Kidney (tissue), 14 donors: ENCODE results near the gene ITPR1. TPM values are rescaled to one million over a fixed set of nuclear protein-coding genes. Genes with fewer than 3 reads are reported as not detected.

Source experiments
- DNase-seq, 5 donors: peaks; one replicate each; pipeline ENCODE4 v3.0.0-alpha.2; 2013 to 2020
- FAIRE-seq: peaks from 2 replicates; lab custom pipeline; 2012; peaks lifted over from hg19 to GRCh38; lab: Jason Lieb, UNC
- H3K27ac ChIP-seq, 2 donors: one replicate each; pipeline ENCODE4 v1.7.0; 2013; ENCODE audit warnings: low read depth in 2 of 2, low read length in 2 of 2, inconsistent platforms in 1 of 2
- H3K27me3 ChIP-seq: one replicate; pipeline ENCODE4 v1.7.1; 2013; ENCODE audit warnings: low read length, inconsistent platforms; ENCODE audit not compliant: control insufficient read depth, insufficient read depth
- H3K36me3 ChIP-seq, 3 donors: one replicate each; pipeline versions ENCODE4 v1.7.0 to v1.7.1; 2013; ENCODE audit warnings: low read length in 3 of 3, control low read depth in 1 of 3, inconsistent platforms in 1 of 3; ENCODE audit not compliant: insufficient read depth in 3 of 3, control insufficient read depth in 2 of 3
- H3K4me1 ChIP-seq, 3 donors: one replicate each; pipeline versions ENCODE4 v1.7.0 to v1.7.1; 2013; ENCODE audit warnings: low read length in 3 of 3, inconsistent platforms in 1 of 3, low read depth in 1 of 3; ENCODE audit not compliant: control insufficient read depth in 2 of 3, insufficient read depth in 2 of 3
- H3K4me3 ChIP-seq, 3 donors: one replicate each; pipeline versions ENCODE4 v1.7.0 to v1.8.1; 2013; ENCODE audit warnings: low read length in 3 of 3, control low read depth in 1 of 3, inconsistent platforms in 1 of 3
- H3K9ac ChIP-seq, 3 donors: one replicate each; pipeline versions ENCODE4 v1.7.0 to v1.7.1; 2013; ENCODE audit warnings: low read length in 3 of 3, control low read depth in 1 of 3, inconsistent platforms in 1 of 3
- H3K9me3 ChIP-seq, 3 donors: one replicate each; pipeline versions ENCODE4 v1.7.0 to v1.7.1; 2013; ENCODE audit warnings: low read length in 3 of 3, control low read depth in 1 of 3, inconsistent platforms in 1 of 3; ENCODE audit not compliant: control insufficient read depth in 2 of 3, insufficient read depth in 1 of 3
- intact Hi-C: fragments of 100-400 bp; cut with DNase I; formaldehyde crosslinking; loops from one replicate; pipeline ENCODE4 v1.11.1; 2022
- polyA plus RNA-seq: library from polyadenylated mRNA; stranded (reverse); fragments of 350-450 nt; fragmentation: Illumina TruSeq; extraction: RNeasy Lipid Tissue Mini Kit (QIAGEN cat#74804); gene quantifications from one replicate; pipeline ENCODE4 v1.2.3, GENCODE V29; 2014; ENCODE audit warnings: low read depth, low replicate concordance; ENCODE audit not compliant: insufficient read depth
- total RNA-seq: library from RNA; stranded (reverse); fragmentation: NEBNext Ultra II Directional; extraction: Animal tissue kit (Norgen Biotek cat#: 25700); gene quantifications from one replicate; pipeline ENCODE4 v1.2.1, GENCODE V29; 2021
- TF ChIP-seq, protein P1 (sequence below): IDR thresholded peaks from 3 replicates; pipeline ENCODE4 v1.5.1; 2012; ENCODE audit warnings: mild to moderate bottlenecking, moderate library complexity, borderline replicate concordance; ENCODE audit not compliant: insufficient read depth; ENCODE audit errors: extremely low read depth
- donor health status: control.
- donor health status: control.
- donor health status: control.
- donor health status: control.
- donor health status: control.
- donor health status: DM: yes; HTN: yes; CAD: no.
- donor health status: Normal renal cell carcinoma (clear cell type).

Gene ITPR1
- total and polyA plus RNA-seq, 2 donors from 2014 or later, result 30.2 to 81.2 TPM

DNA sequence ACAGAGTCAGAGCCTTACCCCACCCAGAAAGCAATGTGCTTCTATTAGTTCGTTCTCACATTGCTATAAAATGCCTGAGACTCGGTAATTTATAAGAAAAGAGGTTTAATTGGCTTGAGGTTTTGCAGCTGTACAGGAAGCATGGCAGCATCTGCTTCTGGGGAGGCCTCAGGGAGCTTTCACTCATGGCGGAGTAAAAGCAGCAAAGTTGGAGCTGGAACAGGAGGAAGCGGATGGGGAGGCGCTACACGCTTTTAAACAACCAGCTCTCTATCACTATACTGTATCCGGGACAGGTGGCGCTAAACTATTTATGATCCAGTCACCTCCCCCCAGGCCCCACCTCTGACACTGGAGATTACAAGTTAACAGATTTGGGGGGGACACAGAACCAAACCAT, 309.8 kb downstream of the ITPR1 start:
- TF ChIP-seq, protein P1, sequence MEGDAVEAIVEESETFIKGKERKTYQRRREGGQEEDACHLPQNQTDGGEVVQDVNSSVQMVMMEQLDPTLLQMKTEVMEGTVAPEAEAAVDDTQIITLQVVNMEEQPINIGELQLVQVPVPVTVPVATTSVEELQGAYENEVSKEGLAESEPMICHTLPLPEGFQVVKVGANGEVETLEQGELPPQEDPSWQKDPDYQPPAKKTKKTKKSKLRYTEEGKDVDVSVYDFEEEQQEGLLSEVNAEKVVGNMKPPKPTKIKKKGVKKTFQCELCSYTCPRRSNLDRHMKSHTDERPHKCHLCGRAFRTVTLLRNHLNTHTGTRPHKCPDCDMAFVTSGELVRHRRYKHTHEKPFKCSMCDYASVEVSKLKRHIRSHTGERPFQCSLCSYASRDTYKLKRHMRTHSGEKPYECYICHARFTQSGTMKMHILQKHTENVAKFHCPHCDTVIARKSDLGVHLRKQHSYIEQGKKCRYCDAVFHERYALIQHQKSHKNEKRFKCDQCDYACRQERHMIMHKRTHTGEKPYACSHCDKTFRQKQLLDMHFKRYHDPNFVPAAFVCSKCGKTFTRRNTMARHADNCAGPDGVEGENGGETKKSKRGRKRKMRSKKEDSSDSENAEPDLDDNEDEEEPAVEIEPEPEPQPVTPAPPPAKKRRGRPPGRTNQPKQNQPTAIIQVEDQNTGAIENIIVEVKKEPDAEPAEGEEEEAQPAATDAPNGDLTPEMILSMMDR, result no peak
- intact Hi-C loops, result no loop called here
- Histone ChIP-seq H3K27ac (no peak overlapping the region), H3K4me3 (no peak overlapping the region), H3K9ac (no peak overlapping the region), H3K4me1 (peaks cover 0 to 7% (median 3%) of the 10 kb centered on the region in 3 donors), H3K36me3 (peaks cover 0 to 7% (median 7%) of the 10 kb centered on the region in 3 donors), H3K27me3 (no peaks in the 10 kb centered on the region), H3K9me3 (no peaks in the 10 kb centered on the region)
- FAIRE-seq, result no peak
- DNase-seq, result no peak

DNA sequence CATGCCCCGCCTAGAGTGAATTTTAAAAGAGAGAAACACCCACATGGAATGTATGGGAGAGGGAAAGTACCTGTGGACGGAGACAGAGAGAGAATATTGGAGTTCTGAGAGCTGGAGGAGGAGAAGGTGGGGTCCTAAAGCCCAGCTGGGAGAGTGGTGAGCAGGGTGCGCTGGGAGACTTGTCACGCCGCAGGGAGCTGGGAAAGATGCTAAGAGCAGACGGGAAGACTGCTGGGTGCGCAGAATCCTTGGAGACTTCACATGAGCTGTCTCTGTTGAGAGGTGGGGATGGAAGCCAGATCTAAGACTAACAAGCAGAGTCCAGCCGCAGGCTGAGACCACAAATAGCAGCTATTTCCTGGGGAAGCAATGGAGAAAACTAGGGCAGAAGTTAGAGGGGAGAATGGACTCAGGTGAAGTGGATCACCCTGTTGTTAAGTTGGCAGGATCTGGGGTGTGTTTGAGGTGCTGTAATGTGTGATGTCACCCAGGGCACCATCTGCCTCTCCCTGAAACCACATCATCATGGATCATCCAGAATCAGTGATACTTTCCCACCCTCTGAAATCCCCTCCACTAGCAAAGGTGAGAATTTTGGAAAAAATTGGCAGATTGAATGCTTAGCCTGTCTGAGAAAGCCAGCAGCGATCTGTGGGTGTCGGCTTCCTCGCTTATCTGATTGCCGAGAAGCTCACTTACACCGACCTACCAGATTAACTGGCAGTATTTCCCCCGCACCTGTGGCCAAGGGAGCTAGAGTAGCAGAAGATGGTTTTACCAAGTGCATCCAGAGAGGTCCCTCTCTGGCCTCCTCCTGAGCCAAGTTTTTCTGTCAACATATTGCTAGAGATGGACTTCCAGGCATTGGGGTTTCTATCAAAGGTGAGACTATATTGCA, 311.3 kb downstream of the ITPR1 start:
- intact Hi-C loops, result no loop called here

DNA sequence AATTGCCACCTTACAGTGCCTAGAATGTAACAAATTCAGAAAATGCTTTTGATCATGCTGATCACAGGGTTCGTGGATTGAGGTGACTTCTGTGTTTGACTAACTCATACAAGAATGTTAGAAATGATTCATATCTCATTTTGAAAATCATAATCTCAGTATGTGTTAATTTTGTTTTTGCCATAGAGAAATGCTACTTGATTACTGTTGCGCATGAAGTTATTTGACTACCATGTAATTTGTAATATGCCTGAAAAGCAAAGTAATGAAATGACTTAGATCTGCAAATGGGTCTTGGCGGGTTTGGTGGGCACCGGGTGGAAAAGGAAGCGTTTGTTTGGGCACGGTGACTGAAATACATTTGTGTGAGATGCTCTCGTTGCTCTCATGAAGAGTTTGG, 312.5 kb downstream of the ITPR1 start:
- Histone ChIP-seq H3K9me3 (no peaks in the 10 kb centered on the region), H3K27ac (no peak overlapping the region), H3K27me3 (no peaks in the 10 kb centered on the region), H3K4me1 (peaks cover 0 to 24% (median 16%) of the 10 kb centered on the region in 3 donors), H3K4me3 (no peak overlapping the region), H3K9ac (no peak overlapping the region), H3K36me3 (peaks cover 0 to 7% (median 5%) of the 10 kb centered on the region in 3 donors)
- DNase-seq (no peak), FAIRE-seq (no peak)
- TF ChIP-seq, protein P1, result no peak
- intact Hi-C loops, result no loop called here

More for the DNA sequence above, 311.3 kb downstream of the ITPR1 start:
- Histone ChIP-seq H3K27me3 (no peaks in the 10 kb centered on the region), H3K9ac (no peak overlapping the region), H3K36me3 (peaks cover 0 to 7% (median 5%) of the 10 kb centered on the region in 3 donors), H3K27ac (no peak overlapping the region), H3K4me3 (no peak overlapping the region), H3K9me3 (no peaks in the 10 kb centered on the region), H3K4me1 (peaks cover 0 to 14% (median 13%) of the 10 kb centered on the region in 3 donors)
- TF ChIP-seq, protein P1, result no peak
- FAIRE-seq (no peak), DNase-seq (no peak)
